Naive thymus-derived CD8-positive, alpha-beta T cell (primary cell): ENCODE data around the gene RRBP1. TPM values are rescaled to one million over a fixed set of nuclear protein-coding genes. Genes with fewer than 3 reads are reported as not detected.

Experiments used
- ATAC-seq, 2 donors: fragments of 150-1000 bp; cut with Tn5 transposase in 1 of 2; sonication (Bioruptor Pico), chemical (Tn5 transposase) in 1 of 2; 1 replicate in 1 of 2; 2 replicates in 1 of 2; pipeline ENCODE4 v1.10.0; 2021; ENCODE audit warnings: mild to moderate bottlenecking in 2 of 2, moderate library complexity in 2 of 2
- POLR2A ChIA-PET: fragments of 350-600 bp; sonication (Branson Sonifier 250); formaldehyde crosslinking; loops from one replicate; lab custom pipeline; 2021; ENCODE audit warnings: antibody characterized with exemption; lab: Charles Lee
- DNase-seq, 10 donors: peaks; one replicate each; pipeline versions ENCODE4 v3.0.0 to v3.0.0-alpha.2; 2020 to 2022
- H3K27ac Mint-ChIP-seq, 10 donors: one replicate each; pipeline ENCODE4 v1.8.0; 2020 to 2022; ENCODE audit warnings: mild to moderate bottlenecking in 10 of 10, mixed read lengths in 10 of 10, moderate library complexity in 4 of 10, inconsistent platforms in 1 of 10
- H3K27me3 Mint-ChIP-seq, 5 donors: one replicate each; pipeline ENCODE4 v1.8.0; 2021 to 2022; ENCODE audit warnings: mixed read lengths in 5 of 5
- H3K36me3 Mint-ChIP-seq, 3 donors: one replicate each; pipeline ENCODE4 v1.8.0; 2020 to 2022; ENCODE audit warnings: mixed read lengths in 3 of 3, mild to moderate bottlenecking in 2 of 3, inconsistent platforms in 1 of 3
- H3K4me1 Mint-ChIP-seq, 4 donors: one replicate each; pipeline ENCODE4 v1.8.0; 2021 to 2022; ENCODE audit warnings: mixed read lengths in 4 of 4
- H3K4me3 Mint-ChIP-seq, 10 donors: one replicate each; pipeline ENCODE4 v1.8.0; 2020 to 2022; ENCODE audit warnings: mild to moderate bottlenecking in 10 of 10, mixed read lengths in 10 of 10, moderate library complexity in 6 of 10, inconsistent platforms in 1 of 10
- H3K9me3 Mint-ChIP-seq, 9 donors: one replicate each; pipeline ENCODE4 v1.8.0; 2020 to 2022; ENCODE audit warnings: mixed read lengths in 9 of 9, mild to moderate bottlenecking in 3 of 9, inconsistent platforms in 1 of 9, moderate library complexity in 1 of 9
- polyA plus RNA-seq, 3 donors: library from polyadenylated mRNA; unstranded; fragments of 300-500 nt; fragmentation: Illumina TruSeq; gene quantifications; one replicate each; pipeline ENCODE4 v1.2.3, GENCODE V29; 2021
- total RNA-seq, 8 experiments: library from RNA in 2 of 8; stranded (reverse) in 2 of 8; gene quantifications; one replicate each; pipeline ENCODE4 v1.2.3 and lab custom pipeline; 2021 to 2026

The RRBP1 gene
- total and polyA plus RNA-seq, 5 experiments from 2014 or later = 1.7 to 22.4 (median 8.9) TPM

DNA sequence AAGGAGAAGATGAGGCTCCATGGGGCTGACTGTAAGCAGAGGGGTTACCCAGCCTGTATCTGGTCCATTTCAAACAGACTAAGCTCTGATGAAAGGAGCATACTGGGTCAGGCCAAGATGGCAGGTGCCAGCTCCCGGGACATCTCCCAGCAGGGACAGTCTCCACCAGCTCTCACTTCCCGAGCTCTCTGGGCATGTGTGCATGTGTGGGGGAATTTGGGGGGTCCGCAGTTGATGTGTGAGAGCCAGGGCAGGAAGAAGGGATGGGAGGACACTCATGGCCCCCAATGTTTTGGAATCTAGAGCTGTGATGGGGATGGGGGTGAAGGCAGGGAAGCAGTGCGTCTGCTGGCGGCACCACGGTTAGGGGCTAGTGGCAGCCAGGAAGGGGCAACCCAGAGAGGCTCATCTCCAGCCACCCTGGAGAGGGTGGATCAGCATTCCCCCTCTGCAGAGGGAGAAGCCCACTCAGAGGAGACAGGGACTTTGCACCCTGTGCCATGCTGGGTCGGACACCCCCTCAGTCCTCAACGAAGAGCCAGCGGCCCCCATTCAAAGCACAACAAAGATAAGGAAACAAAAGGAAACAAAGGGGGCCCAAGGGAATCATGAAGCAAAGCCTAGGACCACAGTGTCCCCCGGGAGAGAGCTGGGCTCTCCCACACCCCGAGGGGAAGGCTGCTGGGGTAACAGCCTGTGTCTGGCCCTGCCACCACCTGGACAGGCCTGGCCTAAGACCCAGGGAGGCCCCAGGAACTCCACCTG, 59.8 kb downstream of the RRBP1 start:
- POLR2A ChIA-PET = no interaction called here
- DNase-seq (peak in 1 of 10 donors; percentile 21), ATAC-seq (no peak)
- peak overlapping the region in 1 of 10 donors; percentile 5 for H3K27ac Mint-ChIP-seq
- peaks cover 0 to 35% (median 12%) of the 10 kb centered on the region in 3 donors for H3K36me3 Mint-ChIP-seq
- H3K9me3 Mint-ChIP-seq = no peaks in the 10 kb centered on the region
- H3K4me3 Mint-ChIP-seq = no peak overlapping the region
- H3K27me3 Mint-ChIP-seq = no peaks in the 10 kb centered on the region
- H3K4me1 Mint-ChIP-seq = peaks cover 0 to 1% (median 0%) of the 10 kb centered on the region in 4 donors

DNA sequence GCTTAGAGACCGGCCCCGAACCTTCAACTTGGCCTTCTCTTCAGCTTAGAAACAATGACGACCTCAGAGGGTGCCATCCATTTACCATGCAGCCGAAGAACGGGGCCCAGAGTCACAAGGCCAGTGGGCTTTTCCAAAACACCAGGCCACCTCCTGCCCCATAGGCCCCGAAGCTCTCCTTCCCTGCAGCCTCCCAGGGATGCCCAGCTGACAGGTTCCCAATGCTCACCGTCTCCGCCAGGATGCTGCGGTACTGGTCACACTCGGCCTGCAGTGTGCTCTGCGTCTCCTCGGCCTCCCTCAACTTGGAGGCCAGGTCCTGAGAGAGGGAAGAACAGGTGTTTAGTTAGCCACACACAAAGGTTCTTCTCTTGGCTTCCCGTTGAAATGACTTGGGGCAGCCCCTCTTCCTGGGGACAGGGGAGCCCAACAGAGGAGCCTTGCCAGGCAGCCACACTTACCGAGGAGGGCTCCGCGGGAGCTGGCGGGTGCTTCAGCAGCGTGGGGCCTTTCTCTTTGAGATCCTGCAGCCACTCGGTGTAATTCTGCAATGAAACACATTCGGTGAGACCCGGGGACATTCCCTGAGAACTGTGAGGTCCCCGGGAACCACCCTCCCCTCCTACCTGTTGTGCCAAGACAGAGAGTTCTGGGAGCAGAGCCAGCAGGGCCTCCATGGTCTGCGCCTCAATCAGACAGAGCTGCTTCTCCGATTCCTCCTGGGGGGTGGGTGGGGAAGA, 60.6 kb downstream of the RRBP1 start:
- DNase-seq (peak in 1 of 10 donors; percentile 12), ATAC-seq (no peak)
- Mint-ChIP-seq H3K4me1 (peaks cover 0 to 1% (median 0%) of the 10 kb centered on the region in 4 donors), H3K36me3 (peaks cover 0 to 34% (median 12%) of the 10 kb centered on the region in 3 donors), H3K4me3 (no peak overlapping the region), H3K27me3 (no peaks in the 10 kb centered on the region), H3K27ac (peak overlapping the region in 1 of 10 donors; percentile 45), H3K9me3 (no peaks in the 10 kb centered on the region)
- POLR2A ChIA-PET = no interaction called here

DNA sequence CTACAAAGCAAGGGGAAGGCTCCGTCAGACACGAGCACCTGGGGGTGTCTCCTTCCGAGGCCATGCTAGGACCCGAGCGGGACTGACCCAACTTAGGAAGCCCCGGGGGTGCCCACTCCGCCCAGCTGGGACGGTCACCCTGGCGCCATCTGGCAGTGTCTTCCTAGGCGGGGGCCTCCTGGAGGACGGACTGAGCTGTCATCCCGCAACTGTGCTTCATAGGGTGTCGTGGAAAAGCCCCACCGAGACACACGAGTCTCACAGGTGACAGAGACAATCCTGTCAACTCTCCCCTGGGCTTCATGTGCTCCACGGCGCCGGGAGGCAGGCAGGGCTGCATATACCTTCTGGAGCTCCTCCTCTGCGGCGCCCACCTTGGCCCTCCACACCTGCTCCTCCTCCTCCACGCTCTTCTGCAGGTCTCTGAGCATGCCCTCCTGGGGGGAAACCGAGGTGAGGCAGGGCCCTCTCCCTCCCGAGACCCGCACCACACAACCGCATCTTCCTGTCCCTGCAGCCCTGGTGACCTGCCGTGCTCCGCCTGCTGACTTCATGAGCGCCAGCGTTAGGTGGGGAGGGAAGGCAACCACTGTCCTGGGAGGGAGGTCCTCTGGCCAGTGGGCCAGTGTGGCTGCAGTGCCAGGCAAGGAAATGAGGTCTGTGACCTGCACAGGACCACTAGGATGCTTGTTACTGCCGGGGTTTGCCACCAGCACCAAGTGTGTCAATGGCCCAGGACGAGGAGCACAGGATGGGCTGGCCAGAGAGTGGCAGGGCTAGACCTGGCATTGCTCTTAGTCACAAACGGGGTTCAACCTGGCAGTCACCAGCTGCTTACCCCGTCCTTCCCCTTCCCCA, 61.4 kb downstream of the RRBP1 start:
- Mint-ChIP-seq H3K27me3 (no peaks in the 10 kb centered on the region), H3K4me1 (peaks cover 0 to 4% (median under 1%) of the 10 kb centered on the region in 4 donors), H3K27ac (peak overlapping the region in 1 of 10 donors; percentile 45), H3K4me3 (no peak overlapping the region), H3K36me3 (peaks cover 0 to 33% (median 9%) of the 10 kb centered on the region in 3 donors), H3K9me3 (no peaks in the 10 kb centered on the region)
- peak in 2 of 10 donors; percentile 11 to 35 for DNase-seq
- no peak for ATAC-seq
- POLR2A ChIA-PET = no interaction called here

DNA sequence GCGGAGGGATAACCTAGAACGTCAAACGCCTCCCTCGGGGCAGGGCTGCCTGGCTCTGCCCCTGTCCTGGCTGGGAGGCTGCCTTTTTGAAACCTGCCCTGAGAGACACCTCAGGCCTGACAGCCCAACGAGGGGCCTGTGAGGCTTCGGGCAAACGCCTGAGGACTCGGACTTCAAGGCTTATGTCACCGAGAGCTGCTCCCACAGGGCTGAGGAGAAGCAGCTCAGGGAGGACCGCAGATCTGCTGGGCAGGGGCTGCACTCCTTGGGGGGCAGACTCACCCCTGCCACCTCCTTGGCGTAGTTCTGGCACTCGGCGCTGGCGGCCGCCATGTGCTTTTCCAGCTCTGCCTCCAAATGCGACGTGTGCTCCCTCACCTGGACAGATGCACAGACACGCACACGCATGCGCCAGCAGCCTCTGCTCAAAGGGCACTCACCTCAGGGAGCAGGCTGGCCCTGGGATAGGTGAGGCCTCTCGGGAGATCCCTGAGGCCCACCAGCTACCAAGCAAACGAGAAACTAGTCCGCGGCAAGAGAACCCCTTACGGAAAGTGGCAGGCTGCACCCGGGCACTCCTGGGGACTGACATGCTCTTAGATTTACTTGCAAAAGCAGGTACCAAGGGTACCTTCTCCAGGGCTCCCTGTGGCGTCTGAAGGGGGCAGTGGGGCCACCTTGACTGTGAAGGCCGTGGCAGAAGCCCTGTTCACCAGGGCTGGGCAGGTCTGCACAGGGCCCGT, 62.5 kb downstream of the RRBP1 start:
- POLR2A ChIA-PET = no interaction called here
- ATAC-seq (no peak), DNase-seq (peak in 2 of 10 donors; percentile 14 to 55)
- Mint-ChIP-seq H3K4me1 (peaks cover 0 to 4% (median under 1%) of the 10 kb centered on the region in 4 donors), H3K27ac (no peak overlapping the region), H3K9me3 (no peaks in the 10 kb centered on the region), H3K36me3 (peaks cover 0 to 33% (median 8%) of the 10 kb centered on the region in 3 donors), H3K27me3 (no peaks in the 10 kb centered on the region), H3K4me3 (no peak overlapping the region)

DNA sequence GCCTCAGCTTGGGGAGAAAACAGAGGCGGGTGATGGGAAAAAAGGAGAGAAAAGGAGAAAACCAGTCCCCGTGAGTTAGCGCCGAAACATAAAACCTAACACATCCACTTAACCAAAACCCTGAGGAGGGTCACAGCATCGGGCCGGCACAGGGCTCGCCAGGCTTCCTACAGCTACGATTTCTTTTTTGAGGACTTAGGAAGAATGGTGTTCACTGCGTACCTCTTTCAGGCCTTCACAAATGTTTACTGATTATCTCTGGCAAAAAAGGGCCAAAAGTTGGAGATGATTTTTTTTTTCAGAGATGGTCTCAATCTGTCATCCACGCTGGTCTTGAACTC, 63.4 kb downstream of the RRBP1 start:
- no peak for DNase-seq
- Mint-ChIP-seq H3K9me3 (no peaks in the 10 kb centered on the region), H3K4me3 (no peak overlapping the region), H3K4me1 (peaks cover 0 to 8% (median 3%) of the 10 kb centered on the region in 4 donors), H3K36me3 (peaks cover 0 to 31% (median 8%) of the 10 kb centered on the region in 3 donors), H3K27ac (peak overlapping the region in 2 of 10 donors; percentile 24 to 27), H3K27me3 (no peaks in the 10 kb centered on the region)
- POLR2A ChIA-PET = no interaction called here
- no peak for ATAC-seq

DNA sequence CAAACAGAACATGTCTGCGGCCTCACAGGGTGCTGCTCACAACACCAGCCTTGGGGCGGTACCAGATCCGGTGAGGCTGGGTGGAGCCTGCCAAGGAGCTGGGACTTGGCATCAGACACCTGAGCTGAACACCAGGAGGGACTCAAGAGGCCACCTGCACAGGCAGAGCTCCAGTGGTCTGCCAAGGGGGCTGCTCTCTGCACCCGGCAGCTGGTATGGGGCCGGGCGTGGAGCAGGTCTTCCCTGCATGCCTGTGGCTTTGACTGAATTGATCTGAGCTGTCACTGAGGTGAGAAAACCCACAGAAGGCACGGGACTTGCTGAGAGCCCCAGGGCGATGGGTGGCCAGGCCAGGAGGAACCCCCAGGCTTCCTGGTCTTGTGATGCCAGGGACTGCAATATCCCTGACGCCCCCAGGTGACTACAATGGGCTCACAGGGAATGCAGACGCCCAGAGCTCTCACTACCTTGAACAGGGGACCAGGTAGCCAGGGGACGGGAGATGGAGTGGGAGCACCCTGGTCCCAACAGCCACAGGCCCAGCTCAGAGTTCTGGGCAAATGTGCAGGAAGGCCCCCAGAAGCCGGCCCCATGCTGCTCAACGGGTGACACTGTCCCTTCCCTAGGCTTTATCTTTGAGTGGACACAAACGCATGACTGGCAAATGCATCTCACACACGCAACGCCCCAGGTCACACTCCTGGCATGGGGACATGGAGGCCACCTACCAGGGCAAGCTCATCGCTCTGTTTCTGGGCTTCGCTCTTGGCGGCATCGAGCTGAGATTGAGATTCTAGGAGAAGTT, 64.0 kb downstream of the RRBP1 start:
- no peak for ATAC-seq
- Mint-ChIP-seq H3K27ac (peak overlapping the region in 2 of 10 donors; percentile 24 to 32), H3K9me3 (no peaks in the 10 kb centered on the region), H3K4me1 (peaks cover 0 to 9% (median 3%) of the 10 kb centered on the region in 4 donors), H3K27me3 (no peaks in the 10 kb centered on the region), H3K36me3 (peaks cover 0 to 31% (median 8%) of the 10 kb centered on the region in 3 donors), H3K4me3 (no peak overlapping the region)
- POLR2A ChIA-PET = no interaction called here
- peak in 1 of 10 donors; percentile 11 for DNase-seq

DNA sequence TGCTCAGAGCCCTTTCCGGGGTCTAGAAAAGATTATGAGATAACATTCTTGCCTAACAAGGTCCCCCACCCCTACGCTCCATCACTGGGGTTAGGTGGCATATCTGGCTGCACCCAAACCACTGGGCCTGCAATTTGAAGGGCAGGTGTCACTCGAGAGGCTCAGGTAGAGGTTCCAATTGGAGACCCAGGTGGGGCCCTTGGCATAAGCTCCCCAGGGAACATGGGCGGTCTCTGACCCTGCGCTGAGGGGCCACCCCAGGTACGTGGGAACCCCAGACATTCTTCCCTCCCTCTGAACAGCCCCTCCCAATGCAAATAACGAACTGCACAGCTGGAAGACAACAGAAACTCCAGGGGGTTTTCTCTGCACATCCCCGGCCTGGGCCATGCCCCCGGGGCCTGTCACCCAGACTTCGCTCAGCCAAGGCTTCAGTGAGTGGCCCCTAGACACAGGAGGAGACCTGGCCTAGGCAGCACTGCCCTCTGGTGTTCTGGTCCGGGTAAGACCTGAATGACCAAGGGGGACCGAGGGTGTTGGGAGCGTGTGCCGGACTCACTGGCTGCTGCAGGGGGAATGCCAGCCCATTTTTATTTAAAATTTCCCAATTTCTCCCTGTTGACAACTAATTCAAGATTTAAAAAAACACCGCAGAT, 64.7 kb downstream of the RRBP1 start:
- no peak overlapping the region for H3K4me3 Mint-ChIP-seq
- no peaks in the 10 kb centered on the region for H3K27me3 Mint-ChIP-seq
- ATAC-seq = peak; percentile 48 to 63
- POLR2A ChIA-PET = no interaction called here
- peaks cover 0 to 29% (median 8%) of the 10 kb centered on the region in 3 donors for H3K36me3 Mint-ChIP-seq
- no peaks in the 10 kb centered on the region for H3K9me3 Mint-ChIP-seq
- H3K27ac Mint-ChIP-seq = peak overlapping the region in 2 of 10 donors; percentile 68 to 71
- DNase-seq = peak in 8 of 10 donors; percentile 21 to 55 (median 45)
- H3K4me1 Mint-ChIP-seq = peaks cover 6 to 16% (median 8%) of the 10 kb centered on the region in 4 donors

DNA sequence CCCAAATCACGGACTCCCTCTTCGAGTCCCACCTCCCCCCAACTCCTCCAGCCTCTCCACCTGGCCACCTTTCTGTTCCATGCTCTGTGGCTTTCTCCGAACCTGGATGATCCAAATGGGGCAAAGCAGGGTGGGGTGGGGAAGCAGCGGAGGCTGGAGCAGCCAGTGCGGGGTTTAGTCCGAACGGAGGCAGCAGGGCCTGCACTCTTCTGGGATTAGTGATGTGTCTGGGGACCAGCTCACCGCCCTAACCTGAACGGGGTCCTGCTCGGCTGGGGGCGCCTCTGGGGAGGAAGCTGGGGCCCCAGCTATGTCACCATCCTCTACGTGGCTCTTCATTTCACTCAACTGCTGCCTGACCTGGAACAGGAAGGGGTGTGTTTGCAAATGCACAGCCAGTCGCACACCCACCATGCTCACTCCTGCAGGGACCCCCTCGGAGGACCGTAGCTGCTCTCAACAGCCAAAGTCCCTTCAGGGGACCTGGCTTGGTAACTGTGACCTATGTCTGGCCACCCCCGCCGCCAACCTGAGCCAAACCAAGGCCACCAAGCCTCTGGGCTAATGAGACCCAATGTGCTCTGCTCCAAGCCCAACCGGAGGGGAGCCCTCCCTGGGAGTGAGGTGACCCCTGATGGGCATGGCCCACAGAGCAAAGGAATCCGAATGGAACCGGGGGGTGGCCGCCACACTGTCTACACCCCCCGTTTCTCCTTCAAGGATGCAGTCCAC, 65.4 kb downstream of the RRBP1 start:
- peak in 1 of 10 donors; percentile 15 for DNase-seq
- peaks cover 7 to 23% (median 15%) of the 10 kb centered on the region in 4 donors for H3K4me1 Mint-ChIP-seq

DNA sequence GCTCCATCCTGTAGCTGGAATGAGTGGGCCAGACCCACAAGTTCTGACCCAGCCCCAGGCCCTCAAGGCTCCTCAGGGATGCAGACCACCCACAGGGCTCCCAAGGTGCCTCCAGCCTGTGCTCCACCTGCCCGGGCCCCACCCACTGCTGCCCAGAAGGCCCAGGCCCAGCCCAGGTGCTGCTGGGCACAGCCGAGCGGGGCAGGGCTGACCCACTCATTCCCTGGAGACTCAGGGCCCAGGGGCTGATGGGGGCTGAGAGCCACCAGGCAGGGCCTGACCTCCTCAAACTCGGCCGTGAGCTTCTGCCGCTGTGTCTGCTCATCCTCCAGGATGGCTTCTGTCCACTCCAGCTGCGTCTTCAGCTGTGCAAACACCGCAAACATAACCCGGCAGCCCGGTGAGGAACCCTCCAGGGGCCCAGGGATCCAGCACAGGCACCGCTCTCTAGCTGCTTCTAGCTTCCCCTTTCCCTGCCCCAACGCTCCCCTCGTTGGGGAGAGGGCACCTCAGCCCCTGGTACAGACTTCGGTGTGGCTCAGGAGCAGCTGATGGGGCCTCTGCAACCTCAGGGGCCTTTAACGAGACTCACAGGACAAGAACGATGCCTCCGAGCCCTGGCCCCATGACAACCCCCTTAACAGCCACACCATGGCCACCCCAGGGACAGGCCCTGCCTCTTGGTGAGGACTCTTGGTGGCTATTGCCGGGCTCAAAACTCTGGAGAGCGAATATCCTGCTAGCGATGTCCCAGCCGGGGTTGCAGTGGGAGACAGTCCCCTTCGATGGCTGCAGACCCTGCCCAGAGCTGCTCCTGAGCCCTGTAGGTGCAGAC, 66.2 kb downstream of the RRBP1 start:
- peaks cover 0 to 20% (median 8%) of the 10 kb centered on the region in 3 donors for H3K36me3 Mint-ChIP-seq
- H3K9me3 Mint-ChIP-seq = no peaks in the 10 kb centered on the region
- DNase-seq (peak in 1 of 10 donors; percentile 14), ATAC-seq (no peak)
- no peak overlapping the region for H3K4me3 Mint-ChIP-seq
- POLR2A ChIA-PET = no interaction called here
- no peaks in the 10 kb centered on the region for H3K27me3 Mint-ChIP-seq
- H3K4me1 Mint-ChIP-seq = peaks cover 7 to 29% (median 22%) of the 10 kb centered on the region in 4 donors
- peak overlapping the region in 2 of 10 donors; percentile 9 to 27 for H3K27ac Mint-ChIP-seq

More for the DNA sequence above, 65.4 kb downstream of the RRBP1 start:
- Mint-ChIP-seq H3K27me3 (no peaks in the 10 kb centered on the region), H3K27ac (peak overlapping the region in 1 of 10 donors; percentile 68), H3K4me3 (no peak overlapping the region), H3K36me3 (peaks cover 0 to 25% (median 8%) of the 10 kb centered on the region in 3 donors), H3K9me3 (no peaks in the 10 kb centered on the region)
- POLR2A ChIA-PET = no interaction called here
- no peak for ATAC-seq
